Measurements from ENCODE around the gene PTP4A2.

PTP4A2 gene

DNA sequence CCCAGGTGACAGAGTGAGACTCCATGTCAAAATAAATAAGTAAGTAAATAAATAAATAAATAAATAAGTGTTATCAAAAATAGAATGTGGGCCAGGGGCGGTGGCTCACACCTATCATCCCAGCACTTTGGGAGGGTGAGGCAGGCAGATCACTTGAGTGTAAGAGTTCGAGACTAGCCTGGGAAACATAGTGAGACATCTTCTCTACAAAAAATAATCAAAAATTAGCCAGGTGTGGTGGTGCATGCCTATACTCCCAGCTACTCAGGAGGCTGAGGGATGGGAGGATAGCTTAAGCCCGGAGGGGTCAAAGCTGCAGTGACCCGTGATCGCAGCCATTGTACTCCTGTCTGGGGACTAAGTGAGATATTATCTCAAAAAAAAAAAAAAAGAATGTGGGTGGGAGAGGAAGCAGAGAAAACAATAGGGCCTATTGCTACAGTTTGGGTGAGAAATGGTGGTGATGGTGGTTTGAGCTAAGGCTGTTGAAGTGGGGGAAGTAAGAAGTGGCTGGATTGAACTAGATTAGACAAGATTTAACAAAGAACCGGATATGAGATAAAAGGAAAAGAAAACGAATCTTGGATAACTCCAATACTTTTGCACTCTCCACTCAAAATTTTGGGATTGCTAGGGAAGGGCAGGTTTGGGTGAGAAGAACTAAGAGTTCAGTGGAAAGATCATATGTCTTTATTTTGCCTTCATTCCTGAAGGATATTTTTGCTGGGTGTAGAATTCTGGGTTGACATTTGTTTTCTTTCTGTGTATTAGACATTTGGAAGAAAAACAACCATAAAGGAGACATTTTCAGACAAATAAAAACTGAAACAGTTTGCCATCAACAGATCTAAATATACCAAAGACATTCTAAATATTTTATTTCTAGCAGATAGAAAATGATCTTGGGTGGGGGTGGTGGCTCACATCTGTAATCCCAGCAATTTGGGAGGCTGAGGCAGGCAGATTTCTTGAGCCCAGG is 65.2 kb downstream of the PTP4A2 start:
- H3K4me3 ChIP-seq (ENCODE audit: low read depth, low read length) = no peak overlapping the region
- TF ChIP-seq, protein P1, sequence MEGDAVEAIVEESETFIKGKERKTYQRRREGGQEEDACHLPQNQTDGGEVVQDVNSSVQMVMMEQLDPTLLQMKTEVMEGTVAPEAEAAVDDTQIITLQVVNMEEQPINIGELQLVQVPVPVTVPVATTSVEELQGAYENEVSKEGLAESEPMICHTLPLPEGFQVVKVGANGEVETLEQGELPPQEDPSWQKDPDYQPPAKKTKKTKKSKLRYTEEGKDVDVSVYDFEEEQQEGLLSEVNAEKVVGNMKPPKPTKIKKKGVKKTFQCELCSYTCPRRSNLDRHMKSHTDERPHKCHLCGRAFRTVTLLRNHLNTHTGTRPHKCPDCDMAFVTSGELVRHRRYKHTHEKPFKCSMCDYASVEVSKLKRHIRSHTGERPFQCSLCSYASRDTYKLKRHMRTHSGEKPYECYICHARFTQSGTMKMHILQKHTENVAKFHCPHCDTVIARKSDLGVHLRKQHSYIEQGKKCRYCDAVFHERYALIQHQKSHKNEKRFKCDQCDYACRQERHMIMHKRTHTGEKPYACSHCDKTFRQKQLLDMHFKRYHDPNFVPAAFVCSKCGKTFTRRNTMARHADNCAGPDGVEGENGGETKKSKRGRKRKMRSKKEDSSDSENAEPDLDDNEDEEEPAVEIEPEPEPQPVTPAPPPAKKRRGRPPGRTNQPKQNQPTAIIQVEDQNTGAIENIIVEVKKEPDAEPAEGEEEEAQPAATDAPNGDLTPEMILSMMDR (IDR thresholded peaks at IDR 0.05; ENCODE audit: low read depth, low read length) = no peak
- in situ Hi-C loops (cut with HindIII; ENCODE audit: low sequenced_read_pairs) = no loop called here
- no peak for DNase-seq (ENCODE audit: low read depth, low spot score)

DNA sequence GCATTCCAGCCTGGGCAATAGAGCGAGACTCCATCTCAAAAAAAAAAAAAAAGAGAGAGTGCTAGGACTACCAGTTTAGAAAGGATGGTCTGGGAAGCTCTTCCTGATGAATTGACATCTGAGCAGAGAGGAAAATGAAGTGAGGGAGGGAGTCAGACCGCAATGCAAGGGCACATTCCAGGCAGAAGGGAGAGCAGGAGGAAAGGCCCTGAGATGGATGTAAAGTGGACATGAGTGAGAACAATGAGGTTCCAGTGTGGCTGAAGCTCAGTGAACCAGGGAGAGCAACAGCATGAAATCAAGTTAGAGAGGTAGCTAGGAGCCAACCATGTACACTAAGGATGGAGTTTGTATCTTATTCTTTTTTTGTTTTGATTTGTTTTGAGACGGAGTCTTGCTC is 66.5 kb downstream of the PTP4A2 start:
- in situ Hi-C loops (cut with HindIII; ENCODE audit: low sequenced_read_pairs) = no loop called here
- DNase-seq (ENCODE audit: low read depth, low spot score) = no peak
- TF ChIP-seq, protein P1 (IDR thresholded peaks at IDR 0.05; ENCODE audit: low read depth, low read length) = no peak
- no peak overlapping the region for H3K4me3 ChIP-seq (ENCODE audit: low read depth, low read length)

DNA sequence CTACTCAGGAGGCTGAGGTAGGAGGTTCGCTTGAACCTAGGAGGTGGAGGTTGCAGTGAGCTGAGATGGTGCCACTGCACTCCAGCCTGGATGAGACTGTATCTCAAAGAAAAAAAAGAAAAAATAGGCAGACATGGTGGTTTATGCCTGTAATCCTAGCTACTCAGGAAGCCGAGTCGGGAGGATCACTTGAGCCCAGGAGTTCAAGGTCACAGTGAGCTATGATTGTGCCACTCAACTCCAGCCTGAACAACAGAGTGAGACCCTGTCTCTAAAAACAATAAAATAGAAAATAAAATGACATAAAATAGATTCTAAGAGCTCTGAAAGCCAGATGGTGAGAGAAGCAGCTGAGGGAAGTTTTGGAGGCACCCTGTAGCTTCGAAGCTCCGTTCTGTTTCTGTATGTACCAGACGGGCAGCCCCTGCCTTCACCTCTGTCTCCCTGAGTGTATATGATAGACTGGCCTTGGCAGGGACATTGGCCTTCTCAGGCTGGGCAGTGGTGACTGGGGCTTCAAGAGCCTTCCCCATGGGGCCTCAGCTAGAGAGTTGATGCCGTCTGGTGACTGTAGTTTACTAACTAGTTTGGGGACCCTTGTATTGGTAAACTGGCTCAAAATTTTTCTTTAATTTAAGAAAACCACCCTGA is 68.0 kb downstream of the PTP4A2 start:
- H3K4me3 ChIP-seq (ENCODE audit: low read depth, low read length) = no peak overlapping the region
- TF ChIP-seq, protein P1 (IDR thresholded peaks at IDR 0.05; ENCODE audit: low read depth, low read length) = no peak
- no peak for DNase-seq (ENCODE audit: low read depth, low spot score)
- in situ Hi-C loops (cut with HindIII; ENCODE audit: low sequenced_read_pairs) = no loop called here

DNA sequence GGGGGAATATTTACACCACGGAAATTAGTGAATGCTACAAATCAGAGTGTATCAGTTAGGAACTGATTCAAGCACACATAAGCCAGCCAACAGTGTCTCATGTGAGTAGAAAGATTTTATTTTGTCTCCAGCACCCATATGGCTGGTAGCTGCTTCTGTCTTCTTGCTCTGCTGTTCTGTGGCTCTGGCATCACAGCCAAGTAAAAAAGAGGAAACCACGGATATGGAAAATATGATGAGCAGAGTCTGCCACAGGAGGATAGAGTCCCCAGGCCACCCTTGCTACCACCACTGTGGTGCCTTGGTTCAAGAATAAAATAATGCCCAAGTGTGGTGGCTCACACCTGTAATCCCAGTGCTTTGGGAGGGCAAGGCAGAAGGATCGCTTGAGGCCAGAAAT is 68.7 kb downstream of the PTP4A2 start:
- no peak for DNase-seq (ENCODE audit: low read depth, low spot score)
- in situ Hi-C loops (cut with HindIII; ENCODE audit: low sequenced_read_pairs) = no loop called here
- no peak overlapping the region for H3K4me3 ChIP-seq (ENCODE audit: low read depth, low read length)
- TF ChIP-seq, protein P1 (IDR thresholded peaks at IDR 0.05; ENCODE audit: low read depth, low read length) = no peak

DNA sequence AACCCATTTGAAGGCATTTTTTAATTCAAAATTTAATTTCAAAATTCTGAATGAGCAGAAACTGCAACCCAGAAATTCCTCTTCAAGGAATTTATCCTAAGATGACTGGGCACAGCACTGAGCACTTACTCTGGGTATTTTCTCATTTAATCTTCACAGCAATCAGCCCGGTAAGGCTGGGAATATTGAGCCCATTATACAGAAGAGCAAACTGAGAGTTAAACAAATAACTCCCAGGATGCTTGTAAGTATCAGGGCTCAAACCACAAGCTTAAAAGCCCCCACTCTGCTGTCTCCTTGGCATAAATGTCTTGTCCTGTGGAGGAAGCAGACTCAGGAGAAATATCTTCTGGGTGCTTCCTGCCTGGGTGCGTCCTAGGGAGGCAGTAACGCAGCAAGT is 69.3 kb downstream of the PTP4A2 start:
- TF ChIP-seq, protein P1 (IDR thresholded peaks at IDR 0.05; ENCODE audit: low read depth, low read length) = no peak
- DNase-seq (ENCODE audit: low read depth, low spot score) = no peak
- no peak overlapping the region for H3K4me3 ChIP-seq (ENCODE audit: low read depth, low read length)
- in situ Hi-C loops (cut with HindIII; ENCODE audit: low sequenced_read_pairs) = no loop called here

DNA sequence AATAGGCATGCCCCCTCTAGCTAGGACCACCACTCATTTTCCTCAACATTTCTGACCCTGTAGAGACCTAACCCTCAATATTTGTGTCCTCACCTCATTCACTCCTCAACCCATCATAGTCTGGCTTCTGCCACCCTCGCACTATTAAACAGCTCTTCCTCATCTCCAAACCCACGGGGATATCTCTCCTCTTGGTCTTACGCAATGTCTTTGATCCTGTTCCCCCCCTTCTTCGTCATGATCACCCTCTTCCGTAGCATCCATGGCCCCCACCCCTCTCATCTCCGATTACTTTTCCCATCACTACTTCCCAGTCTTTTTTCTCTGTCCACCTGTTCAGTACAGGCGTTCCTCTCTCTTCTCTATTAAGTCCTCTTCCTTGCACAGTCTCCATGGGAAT is 70.6 kb downstream of the PTP4A2 start:
- no peak overlapping the region for H3K4me3 ChIP-seq (ENCODE audit: low read depth, low read length)
- TF ChIP-seq, protein P1 (IDR thresholded peaks at IDR 0.05; ENCODE audit: low read depth, low read length) = no peak
- in situ Hi-C loops (cut with HindIII; ENCODE audit: low sequenced_read_pairs) = no loop called here
- no peak for DNase-seq (ENCODE audit: low read depth, low spot score)
